Breast epithelium (tissue), 4 donors: Measurements from ENCODE around the gene KCND3. TPM values are rescaled to one million over a fixed set of nuclear protein-coding genes. Genes with fewer than 3 reads are reported as not detected.

ENCODE experiments used
- DNase-seq, 2 donors: peaks; one replicate each; pipeline ENCODE4 v3.0.0-alpha.2; 2019; ENCODE audit warnings: low spot score in 2 of 2
- H3K27ac ChIP-seq, 2 donors: fragments of 200-600 bp; sonication (generic) in 1 of 2; one replicate each; pipeline ENCODE4 v1.5.1; 2016 to 2019; ENCODE audit warnings: mild to moderate bottlenecking in 1 of 2
- H3K27me3 ChIP-seq, 2 donors: fragments of 200-600 bp; sonication (generic) in 1 of 2; one replicate each; pipeline versions ENCODE4 v1.5.1 to v1.6.0; 2017 to 2019; ENCODE audit warnings: control low read depth in 1 of 2, mild to moderate bottlenecking in 1 of 2
- H3K36me3 ChIP-seq: fragments of 200-600 bp; one replicate; pipeline ENCODE4 v1.5.1; 2019
- H3K4me1 ChIP-seq, 2 donors: fragments of 200-600 bp; sonication (generic); one replicate each; pipeline ENCODE4 v1.5.1; 2016 to 2019; ENCODE audit warnings: control low read depth in 1 of 2
- H3K4me3 ChIP-seq, 3 donors: fragments of 200-600 bp; sonication (generic); 1 replicate in 2 of 3; 2 replicates in 1 of 3; pipeline ENCODE4 v1.5.1; 2016 to 2019; ENCODE audit warnings: mild to moderate bottlenecking in 3 of 3, moderate library complexity in 2 of 3
- H3K9me3 ChIP-seq, 2 donors: fragments of 200-600 bp; sonication (generic) in 1 of 2; one replicate each; pipeline ENCODE4 v1.5.1; 2016 to 2019; ENCODE audit warnings: control low read depth in 1 of 2
- POLR2A ChIP-seq: fragments of 450-650 bp; IDR thresholded peaks from one replicate; pipeline ENCODE4 v1.6.1; 2016; ENCODE audit warnings: antibody characterized with exemption, mild to moderate bottlenecking, moderate library complexity
- POLR2AphosphoS5 ChIP-seq, 3 donors: sonication (generic); formaldehyde crosslinking; IDR thresholded peaks; one replicate each; pipeline ENCODE4 v1.6.1; 2017; ENCODE audit warnings: antibody characterized with exemption in 3 of 3
- intact Hi-C: fragments of 100-400 bp; cut with DNase I; formaldehyde crosslinking; loops from one replicate; pipeline ENCODE4 v1.15.1; 2023; ENCODE audit warnings: low total_unique reads
- total RNA-seq, 3 donors: library from RNA; depleted of rRNA; stranded (reverse); fragments of >200 nt; gene quantifications; one replicate each; pipeline ENCODE4 v1.1.0, GENCODE V29; 2016
- TF ChIP-seq, protein P1 (sequence below), 3 donors: fragments of 450-650 bp; IDR thresholded peaks; one replicate each; pipeline ENCODE4 v1.5.1; 2016 to 2017; ENCODE audit warnings: antibody characterized with exemption in 3 of 3, mild to moderate bottlenecking in 3 of 3, moderate library complexity in 3 of 3

KCND3 gene
- total RNA-seq, 3 donors from 2014 or later = 5.9 to 10.2 (median 6.7) TPM

DNA sequence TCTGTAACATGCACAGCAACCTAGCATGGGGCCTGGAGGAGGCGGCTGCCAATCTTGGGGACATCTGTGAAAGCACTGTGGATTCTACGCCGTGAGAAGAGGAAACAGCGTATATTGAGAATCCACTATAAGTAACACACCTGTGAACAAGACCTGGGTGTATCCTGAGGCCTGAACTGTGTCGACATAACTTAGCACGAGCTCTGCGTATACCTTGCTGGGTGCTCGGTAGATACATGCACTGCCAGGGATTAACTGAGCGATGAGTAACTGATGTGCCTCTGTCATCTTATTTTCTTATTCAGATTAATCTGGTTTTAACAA lies 175.2 kb downstream of the KCND3 start:
- intact Hi-C loops = no loop called here
- Histone ChIP-seq H3K4me3 (no peak overlapping the region), H3K4me1 (no peaks in the 10 kb centered on the region), H3K9me3 (no peaks in the 10 kb centered on the region), H3K36me3 (no peaks in the 10 kb centered on the region), H3K27ac (no peak overlapping the region), H3K27me3 (no peaks in the 10 kb centered on the region)
- DNase-seq = no peak
- TF ChIP-seq POLR2A (no peak), POLR2AphosphoS5 (IDR thresholded peaks at IDR 0.05) (no peak)
- TF ChIP-seq, protein P1, sequence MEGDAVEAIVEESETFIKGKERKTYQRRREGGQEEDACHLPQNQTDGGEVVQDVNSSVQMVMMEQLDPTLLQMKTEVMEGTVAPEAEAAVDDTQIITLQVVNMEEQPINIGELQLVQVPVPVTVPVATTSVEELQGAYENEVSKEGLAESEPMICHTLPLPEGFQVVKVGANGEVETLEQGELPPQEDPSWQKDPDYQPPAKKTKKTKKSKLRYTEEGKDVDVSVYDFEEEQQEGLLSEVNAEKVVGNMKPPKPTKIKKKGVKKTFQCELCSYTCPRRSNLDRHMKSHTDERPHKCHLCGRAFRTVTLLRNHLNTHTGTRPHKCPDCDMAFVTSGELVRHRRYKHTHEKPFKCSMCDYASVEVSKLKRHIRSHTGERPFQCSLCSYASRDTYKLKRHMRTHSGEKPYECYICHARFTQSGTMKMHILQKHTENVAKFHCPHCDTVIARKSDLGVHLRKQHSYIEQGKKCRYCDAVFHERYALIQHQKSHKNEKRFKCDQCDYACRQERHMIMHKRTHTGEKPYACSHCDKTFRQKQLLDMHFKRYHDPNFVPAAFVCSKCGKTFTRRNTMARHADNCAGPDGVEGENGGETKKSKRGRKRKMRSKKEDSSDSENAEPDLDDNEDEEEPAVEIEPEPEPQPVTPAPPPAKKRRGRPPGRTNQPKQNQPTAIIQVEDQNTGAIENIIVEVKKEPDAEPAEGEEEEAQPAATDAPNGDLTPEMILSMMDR (IDR thresholded peaks at IDR 0.05) = no peak

DNA sequence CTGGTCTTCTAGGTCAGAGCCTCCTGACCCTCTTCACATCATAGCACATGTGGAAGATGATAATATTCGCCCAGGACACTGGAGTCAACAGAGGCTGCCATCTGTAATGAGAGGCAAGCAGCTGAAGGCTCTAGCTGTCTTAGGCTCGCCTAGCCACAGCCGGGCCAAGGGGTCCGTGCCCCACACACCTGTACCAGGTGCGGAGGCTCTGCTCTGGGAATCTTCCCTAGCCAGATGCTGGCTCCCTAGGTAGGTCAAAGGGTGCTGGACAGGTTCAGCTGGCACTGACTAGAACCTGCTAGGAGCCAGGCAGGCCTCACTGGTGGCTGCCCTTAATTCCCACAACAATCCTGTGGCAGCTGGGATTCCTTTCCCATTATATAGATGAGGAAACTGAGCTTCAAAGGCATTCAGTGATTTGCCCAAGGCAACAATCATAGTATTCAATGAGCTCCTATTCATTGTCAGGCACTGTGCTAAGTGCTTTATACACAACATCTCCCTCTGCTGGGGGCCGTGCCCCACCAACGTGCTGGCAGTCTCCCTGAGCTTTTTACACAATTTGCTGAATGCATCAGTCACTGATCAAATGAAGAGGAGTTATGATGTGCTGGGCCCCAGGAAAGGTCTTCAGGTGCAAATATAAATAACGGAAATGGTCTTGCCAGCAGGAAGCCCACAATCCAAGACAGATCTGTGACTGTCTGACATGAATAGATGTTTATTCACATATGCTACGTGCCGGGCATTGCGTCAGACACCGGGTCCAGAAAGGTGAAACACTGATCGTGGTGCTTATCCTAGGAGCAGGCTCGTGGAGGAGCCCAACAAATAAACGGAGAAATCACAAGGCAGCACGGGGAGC lies 175.8 kb downstream of the KCND3 start:
- intact Hi-C loops = no loop called here
- H3K4me1 ChIP-seq = no peaks in the 10 kb centered on the region
- DNase-seq = no peak
- no peaks in the 10 kb centered on the region for H3K27me3 ChIP-seq
- no peaks in the 10 kb centered on the region for H3K36me3 ChIP-seq
- H3K4me3 ChIP-seq = no peak overlapping the region
- no peaks in the 10 kb centered on the region for H3K9me3 ChIP-seq
- TF ChIP-seq POLR2A (no peak), POLR2AphosphoS5 (IDR thresholded peaks at IDR 0.05) (no peak)
- TF ChIP-seq, protein P1 (IDR thresholded peaks at IDR 0.05) = no peak
- H3K27ac ChIP-seq = no peak overlapping the region

DNA sequence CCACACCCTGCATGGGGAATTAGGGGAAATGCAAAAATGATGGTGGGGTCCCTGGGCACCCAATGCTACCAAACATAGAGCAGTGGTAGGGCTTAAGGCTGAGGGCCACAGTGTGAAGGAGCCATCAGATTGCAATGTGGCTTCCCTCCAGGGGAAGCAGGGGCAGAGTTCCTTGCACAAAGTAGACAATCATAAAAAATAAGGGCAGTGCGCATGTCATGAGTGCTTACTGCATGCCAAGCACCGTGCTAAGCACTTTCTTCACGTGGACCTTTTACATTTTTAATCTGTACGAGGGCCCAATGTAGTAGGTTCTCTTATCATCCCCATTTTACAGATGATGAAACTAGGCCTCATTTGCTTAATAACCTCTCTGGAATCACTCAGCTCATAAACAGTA lies 177.2 kb downstream of the KCND3 start:
- intact Hi-C loops = no loop called here
- DNase-seq = no peak
- TF ChIP-seq POLR2A (no peak), POLR2AphosphoS5 (IDR thresholded peaks at IDR 0.05) (no peak)
- TF ChIP-seq, protein P1 (IDR thresholded peaks at IDR 0.05) = no peak
- H3K36me3 ChIP-seq = no peaks in the 10 kb centered on the region
- no peak overlapping the region for H3K27ac ChIP-seq
- H3K9me3 ChIP-seq = no peaks in the 10 kb centered on the region
- no peak overlapping the region for H3K4me3 ChIP-seq
- no peaks in the 10 kb centered on the region for H3K27me3 ChIP-seq
- H3K4me1 ChIP-seq = no peaks in the 10 kb centered on the region

DNA sequence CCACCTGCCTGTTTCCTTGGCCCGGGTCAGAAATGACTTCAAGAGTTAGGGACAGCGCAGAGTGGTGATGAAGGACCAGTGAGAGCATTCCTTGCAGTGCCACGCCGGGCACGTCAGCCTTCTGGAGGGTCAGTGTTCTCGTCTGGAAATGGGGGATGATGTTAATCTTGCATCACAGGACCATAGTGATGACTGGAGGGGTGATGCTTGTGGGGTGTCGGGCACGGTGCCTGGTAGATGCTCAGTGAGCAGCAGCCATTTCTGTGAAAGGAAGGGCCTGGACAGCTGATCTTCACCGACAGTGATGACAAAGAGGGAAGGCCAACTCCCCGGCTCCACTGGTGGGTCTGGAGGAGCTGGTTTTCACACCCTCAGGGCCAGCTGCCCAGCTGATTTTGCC lies 177.6 kb downstream of the KCND3 start:
- no peak for DNase-seq
- Histone ChIP-seq H3K4me1 (no peaks in the 10 kb centered on the region), H3K36me3 (no peaks in the 10 kb centered on the region), H3K27me3 (no peaks in the 10 kb centered on the region), H3K27ac (no peak overlapping the region), H3K9me3 (no peaks in the 10 kb centered on the region), H3K4me3 (no peak overlapping the region)
- TF ChIP-seq, protein P1 (IDR thresholded peaks at IDR 0.05) = no peak
- TF ChIP-seq POLR2A = no peak
- no peak for TF ChIP-seq POLR2AphosphoS5 (IDR thresholded peaks at IDR 0.05)
- intact Hi-C loops = no loop called here

DNA sequence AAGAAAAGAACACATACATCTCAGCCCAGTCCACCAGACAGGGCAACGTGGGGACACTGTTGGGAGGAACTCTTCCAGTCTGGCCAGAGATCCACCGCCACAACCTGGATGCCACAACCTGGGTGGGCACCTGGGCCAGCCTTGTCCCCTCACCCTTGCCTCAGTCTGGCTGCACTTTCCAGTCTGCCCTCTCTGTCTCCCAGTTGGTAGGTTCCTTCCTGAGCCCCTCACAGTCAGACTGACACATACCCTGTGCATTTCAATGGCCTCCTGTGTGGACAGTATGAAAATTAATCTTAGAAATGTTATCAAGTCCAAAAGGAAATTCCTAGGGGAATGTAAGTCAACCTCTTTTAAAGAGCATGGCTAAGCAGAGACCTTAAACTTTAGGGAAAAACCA lies 184.2 kb downstream of the KCND3 start:
- Histone ChIP-seq H3K4me3 (no peak overlapping the region), H3K4me1 (no peaks in the 10 kb centered on the region), H3K9me3 (no peaks in the 10 kb centered on the region), H3K27ac (no peak overlapping the region), H3K36me3 (no peaks in the 10 kb centered on the region), H3K27me3 (no peaks in the 10 kb centered on the region)
- intact Hi-C loops = no loop called here
- TF ChIP-seq POLR2AphosphoS5 (IDR thresholded peaks at IDR 0.05) (no peak), POLR2A (no peak)
- TF ChIP-seq, protein P1 (IDR thresholded peaks at IDR 0.05) = no peak
- no peak for DNase-seq
